Subcutaneous abdominal adipose tissue (tissue), 5 donors: ENCODE results near the gene IL7R.

Experiments
- H3K27ac ChIP-seq: one replicate; pipeline ENCODE4 v1.7.0; 2013; ENCODE audit warnings: low read depth, mild to moderate bottlenecking, inconsistent platforms, low read length, moderate library complexity
- H3K27me3 ChIP-seq, 5 donors: one replicate each; pipeline ENCODE4 v1.7.0; 2013; ENCODE audit warnings: low read length in 5 of 5, inconsistent platforms in 1 of 5; ENCODE audit not compliant: control insufficient read depth in 5 of 5, insufficient read depth in 4 of 5
- H3K36me3 ChIP-seq, 5 donors: one replicate each; pipeline ENCODE4 v1.7.0; 2013; ENCODE audit warnings: low read length in 5 of 5; ENCODE audit not compliant: control insufficient read depth in 5 of 5, insufficient read depth in 5 of 5
- H3K4me1 ChIP-seq, 5 donors: one replicate each; pipeline ENCODE4 v1.7.0; 2013; ENCODE audit warnings: low read length in 5 of 5, mild to moderate bottlenecking in 3 of 5, moderate library complexity in 1 of 5; ENCODE audit not compliant: control insufficient read depth in 5 of 5, insufficient read depth in 5 of 5
- H3K4me3 ChIP-seq, 5 donors: one replicate each; pipeline ENCODE4 v1.7.0; 2013; ENCODE audit warnings: low read length in 5 of 5, low read depth in 1 of 5
- H3K9ac ChIP-seq, 5 donors: one replicate each; pipeline ENCODE4 v1.7.0; 2013; ENCODE audit warnings: low read length in 5 of 5, mild to moderate bottlenecking in 4 of 5, moderate library complexity in 3 of 5
- H3K9me3 ChIP-seq, 5 donors: one replicate each; pipeline ENCODE4 v1.7.0; 2013; ENCODE audit warnings: low read length in 5 of 5; ENCODE audit not compliant: control insufficient read depth in 5 of 5
- donor health status: healthy.
- donor health status: healthy.
- donor health status: healthy.
- donor health status: healthy.
- donor health status: healthy.

IL7R gene

GRCh38 chr5:35869685-35870277 lies 13.1 kb downstream of the IL7R start:
- Histone ChIP-seq H3K36me3 (no peaks in the 10 kb centered on the region), H3K4me3 (no peak overlapping the region), H3K9me3 (no peaks in the 10 kb centered on the region), H3K9ac (no peak overlapping the region), H3K4me1 (no peaks in the 10 kb centered on the region), H3K27me3 (no peaks in the 10 kb centered on the region), H3K27ac (no peak overlapping the region)

GRCh38 chr5:35870605-35871004 lies 13.9 kb downstream of the IL7R start:
- H3K27me3 ChIP-seq: no peaks in the 10 kb centered on the region
- no peak overlapping the region for H3K4me3 ChIP-seq
- no peak overlapping the region for H3K9ac ChIP-seq
- H3K36me3 ChIP-seq: no peaks in the 10 kb centered on the region
- H3K27ac ChIP-seq: no peak overlapping the region
- H3K4me1 ChIP-seq: no peaks in the 10 kb centered on the region
- H3K9me3 ChIP-seq: no peaks in the 10 kb centered on the region

GRCh38 chr5:35876454-35876853 lies 19.8 kb downstream of the IL7R start:
- no peaks in the 10 kb centered on the region for H3K9me3 ChIP-seq
- H3K36me3 ChIP-seq: no peaks in the 10 kb centered on the region

GRCh38 chr5:35876922-35877321 lies 20.2 kb downstream of the IL7R start:
- Histone ChIP-seq H3K9ac (no peak overlapping the region), H3K4me3 (no peak overlapping the region), H3K27me3 (no peaks in the 10 kb centered on the region), H3K36me3 (no peaks in the 10 kb centered on the region), H3K9me3 (no peaks in the 10 kb centered on the region), H3K27ac (no peak overlapping the region), H3K4me1 (no peaks in the 10 kb centered on the region)

More at GRCh38 chr5:35876454-35876853, 19.8 kb downstream of the IL7R start:
- Histone ChIP-seq H3K9ac (no peak overlapping the region), H3K4me1 (no peaks in the 10 kb centered on the region), H3K27ac (no peak overlapping the region), H3K27me3 (no peaks in the 10 kb centered on the region), H3K4me3 (no peak overlapping the region)

GRCh38 chr5:35877655-35878054 lies 21.0 kb downstream of the IL7R start:
- no peaks in the 10 kb centered on the region for H3K36me3 ChIP-seq
- no peak overlapping the region for H3K9ac ChIP-seq
- H3K27me3 ChIP-seq: no peaks in the 10 kb centered on the region
- H3K9me3 ChIP-seq: no peaks in the 10 kb centered on the region
- no peak overlapping the region for H3K4me3 ChIP-seq
- H3K27ac ChIP-seq: no peak overlapping the region
- H3K4me1 ChIP-seq: no peaks in the 10 kb centered on the region

- H3K27ac ChIP-seq: no peak overlapping the region
- H3K36me3 ChIP-seq: no peaks in the 10 kb centered on the region
- H3K4me1 ChIP-seq: no peaks in the 10 kb centered on the region
- no peak overlapping the region for H3K4me3 ChIP-seq
- no peak overlapping the region for H3K9ac ChIP-seq
- H3K27me3 ChIP-seq: no peaks in the 10 kb centered on the region
- no peaks in the 10 kb centered on the region for H3K9me3 ChIP-seq
These were observed 21.4 kb downstream of the IL7R start for GRCh38 chr5:35878079-35878478.

GRCh38 chr5:35879096-35879495 lies 22.4 kb downstream of the IL7R start:
- Histone ChIP-seq H3K4me3 (no peak overlapping the region), H3K4me1 (no peaks in the 10 kb centered on the region), H3K9ac (no peak overlapping the region), H3K27me3 (no peaks in the 10 kb centered on the region), H3K9me3 (no peaks in the 10 kb centered on the region), H3K36me3 (no peaks in the 10 kb centered on the region), H3K27ac (no peak overlapping the region)

- Histone ChIP-seq H3K4me1 (no peaks in the 10 kb centered on the region), H3K9me3 (no peaks in the 10 kb centered on the region), H3K9ac (no peak overlapping the region), H3K27ac (no peak overlapping the region), H3K36me3 (no peaks in the 10 kb centered on the region), H3K27me3 (no peaks in the 10 kb centered on the region), H3K4me3 (no peak overlapping the region)
These were observed 23.0 kb downstream of the IL7R start for GRCh38 chr5:35879649-35880048.

- H3K4me1 ChIP-seq: no peaks in the 10 kb centered on the region
- H3K4me3 ChIP-seq: no peak overlapping the region
- no peak overlapping the region for H3K9ac ChIP-seq
- no peaks in the 10 kb centered on the region for H3K27me3 ChIP-seq
- H3K27ac ChIP-seq: no peak overlapping the region
- no peaks in the 10 kb centered on the region for H3K36me3 ChIP-seq
- H3K9me3 ChIP-seq: no peaks in the 10 kb centered on the region
These were observed 23.5 kb downstream of the IL7R start for GRCh38 chr5:35880156-35880555.

GRCh38 chr5:35881758-35882157 lies 25.1 kb downstream of the IL7R start:
- no peak overlapping the region for H3K27ac ChIP-seq
- H3K9ac ChIP-seq: no peak overlapping the region
- no peaks in the 10 kb centered on the region for H3K4me1 ChIP-seq
- no peaks in the 10 kb centered on the region for H3K36me3 ChIP-seq
- no peaks in the 10 kb centered on the region for H3K9me3 ChIP-seq
- no peaks in the 10 kb centered on the region for H3K27me3 ChIP-seq
- no peak overlapping the region for H3K4me3 ChIP-seq
